ENCODE measurements around the gene COL24A1. TPM values are rescaled to one million over a fixed set of nuclear protein-coding genes. Genes with fewer than 3 reads are reported as not detected.
A peak's percentile ranks its signal among the peaks of the same experiment; 100 is the strongest.

Gene COL24A1
- 0.07 and 0.21 TPM in 2 replicates for total RNA-seq

GRCh38 chr1:86156566-86157455 is at the start of gene COL24A1:
Gene COL24A1, minus strand, starts transcription at chr1:86156772. Its CDS starts 376 bp downstream, at chr1:86156396.
- Histone ChIP-seq H3K36me3 (ENCODE audit: control insufficient read depth, insufficient read depth, low read length) (no peaks in the 10 kb centered on the region), H3K4me3 (ENCODE audit: low read depth, low read length) (peak within 1 kb of the TSS; percentile 26), H3K27me3 (ENCODE audit: control insufficient read depth, insufficient read depth, low read length) (peaks cover 14% of the 10 kb centered on the region)
- TF ChIP-seq, protein P1, sequence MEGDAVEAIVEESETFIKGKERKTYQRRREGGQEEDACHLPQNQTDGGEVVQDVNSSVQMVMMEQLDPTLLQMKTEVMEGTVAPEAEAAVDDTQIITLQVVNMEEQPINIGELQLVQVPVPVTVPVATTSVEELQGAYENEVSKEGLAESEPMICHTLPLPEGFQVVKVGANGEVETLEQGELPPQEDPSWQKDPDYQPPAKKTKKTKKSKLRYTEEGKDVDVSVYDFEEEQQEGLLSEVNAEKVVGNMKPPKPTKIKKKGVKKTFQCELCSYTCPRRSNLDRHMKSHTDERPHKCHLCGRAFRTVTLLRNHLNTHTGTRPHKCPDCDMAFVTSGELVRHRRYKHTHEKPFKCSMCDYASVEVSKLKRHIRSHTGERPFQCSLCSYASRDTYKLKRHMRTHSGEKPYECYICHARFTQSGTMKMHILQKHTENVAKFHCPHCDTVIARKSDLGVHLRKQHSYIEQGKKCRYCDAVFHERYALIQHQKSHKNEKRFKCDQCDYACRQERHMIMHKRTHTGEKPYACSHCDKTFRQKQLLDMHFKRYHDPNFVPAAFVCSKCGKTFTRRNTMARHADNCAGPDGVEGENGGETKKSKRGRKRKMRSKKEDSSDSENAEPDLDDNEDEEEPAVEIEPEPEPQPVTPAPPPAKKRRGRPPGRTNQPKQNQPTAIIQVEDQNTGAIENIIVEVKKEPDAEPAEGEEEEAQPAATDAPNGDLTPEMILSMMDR (IDR thresholded peaks at IDR 0.05; ENCODE audit: insufficient read depth, low read length, poor library complexity, severe bottlenecking) = no peak
- no peak for DNase-seq (ENCODE audit: low read depth)

- H3K36me3 ChIP-seq (ENCODE audit: control insufficient read depth, insufficient read depth, low read length) = no peaks in the 10 kb centered on the region
- H3K4me3 ChIP-seq (ENCODE audit: low read depth, low read length) = no peak overlapping the region
- TF ChIP-seq, protein P1 (IDR thresholded peaks at IDR 0.05; ENCODE audit: insufficient read depth, low read length, poor library complexity, severe bottlenecking) = no peak
- H3K27me3 ChIP-seq (ENCODE audit: control insufficient read depth, insufficient read depth, low read length) = no peaks in the 10 kb centered on the region
- DNase-seq (ENCODE audit: low read depth) = no peak
Observed at GRCh38 chr1:86205741-86206140, 49.2 kb upstream of the COL24A1 start.

- Histone ChIP-seq H3K27me3 (ENCODE audit: control insufficient read depth, insufficient read depth, low read length) (no peaks in the 10 kb centered on the region), H3K4me3 (ENCODE audit: low read depth, low read length) (no peak overlapping the region), H3K36me3 (ENCODE audit: control insufficient read depth, insufficient read depth, low read length) (no peaks in the 10 kb centered on the region)
- TF ChIP-seq, protein P1 (IDR thresholded peaks at IDR 0.05; ENCODE audit: insufficient read depth, low read length, poor library complexity, severe bottlenecking) = no peak
- no peak for DNase-seq (ENCODE audit: low read depth)
Observed at GRCh38 chr1:86202552-86203340, 46.2 kb upstream of the COL24A1 start.

GRCh38 chr1:86201311-86201710 is 44.7 kb upstream of the COL24A1 start:
- no peaks in the 10 kb centered on the region for H3K36me3 ChIP-seq (ENCODE audit: control insufficient read depth, insufficient read depth, low read length)
- H3K27me3 ChIP-seq (ENCODE audit: control insufficient read depth, insufficient read depth, low read length) = no peaks in the 10 kb centered on the region
- TF ChIP-seq, protein P1 (IDR thresholded peaks at IDR 0.05; ENCODE audit: insufficient read depth, low read length, poor library complexity, severe bottlenecking) = no peak
- DNase-seq (ENCODE audit: low read depth) = no peak
- H3K4me3 ChIP-seq (ENCODE audit: low read depth, low read length) = no peak overlapping the region

DNA sequence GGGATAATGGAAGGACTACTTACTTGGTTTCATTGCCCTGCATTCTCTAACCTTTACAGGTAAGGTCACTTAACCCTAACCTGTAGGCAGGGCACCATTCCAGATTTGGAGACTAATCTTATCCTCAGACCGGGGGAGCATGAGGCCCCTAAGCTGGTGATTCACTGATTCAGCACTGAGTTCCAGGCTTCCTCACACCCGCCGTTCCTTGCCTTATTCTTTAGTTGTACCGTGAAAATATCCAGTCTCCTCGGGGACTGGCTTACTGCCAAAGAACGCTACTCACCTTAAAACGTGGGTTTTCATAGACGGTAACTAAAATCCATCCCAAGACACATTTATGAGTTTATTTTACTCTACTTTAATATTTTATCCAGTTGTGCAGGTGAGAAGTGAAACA is 44.3 kb upstream of the COL24A1 start:
- no peak for DNase-seq (ENCODE audit: low read depth)
- H3K27me3 ChIP-seq (ENCODE audit: control insufficient read depth, insufficient read depth, low read length) = no peaks in the 10 kb centered on the region
- H3K4me3 ChIP-seq (ENCODE audit: low read depth, low read length) = no peak overlapping the region
- TF ChIP-seq, protein P1 (IDR thresholded peaks at IDR 0.05; ENCODE audit: insufficient read depth, low read length, poor library complexity, severe bottlenecking) = no peak
- no peaks in the 10 kb centered on the region for H3K36me3 ChIP-seq (ENCODE audit: control insufficient read depth, insufficient read depth, low read length)

All from kidney epithelial cell (primary cell).